ENCODE data around the gene PDX1.
"Not testable (repeated sequence)": the region's sequence is repeated elsewhere in the genome, so short reads cannot be mapped to it uniquely, and the experiment has no call there.

PDX1 gene

DNA sequence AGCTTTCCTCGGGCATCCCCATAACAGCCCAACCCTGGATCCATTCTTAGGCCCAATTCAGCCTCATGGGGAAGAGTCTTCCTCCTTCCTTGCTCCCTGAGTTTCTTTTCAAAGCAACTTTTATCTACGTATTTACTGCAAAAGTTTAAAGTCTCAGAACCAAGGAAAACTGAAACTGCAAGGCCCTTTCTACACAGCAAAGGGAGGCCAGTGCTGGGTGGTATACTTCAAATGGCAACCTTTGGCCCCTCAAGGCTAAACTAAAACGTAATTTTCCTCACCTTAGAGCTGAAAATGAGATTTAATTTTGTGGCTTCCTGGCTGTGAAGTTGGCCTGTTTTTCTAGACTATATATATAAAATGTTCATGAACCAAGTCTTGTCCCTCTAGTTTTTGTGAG lies 43.7 kb downstream of the PDX1 start:
- no peak overlapping the region for H3K4me3 ChIP-seq (ENCODE audit: low read depth, low read length)

GRCh38 chr13:27964206-27964605 lies 44.4 kb downstream of the PDX1 start:
- DNase-seq (ENCODE audit: low read depth); H3K4me3 ChIP-seq (ENCODE audit: low read depth, low read length): not testable (repeated sequence)

More for the DNA sequence above, 43.7 kb downstream of the PDX1 start:
- TF ChIP-seq, protein P1, sequence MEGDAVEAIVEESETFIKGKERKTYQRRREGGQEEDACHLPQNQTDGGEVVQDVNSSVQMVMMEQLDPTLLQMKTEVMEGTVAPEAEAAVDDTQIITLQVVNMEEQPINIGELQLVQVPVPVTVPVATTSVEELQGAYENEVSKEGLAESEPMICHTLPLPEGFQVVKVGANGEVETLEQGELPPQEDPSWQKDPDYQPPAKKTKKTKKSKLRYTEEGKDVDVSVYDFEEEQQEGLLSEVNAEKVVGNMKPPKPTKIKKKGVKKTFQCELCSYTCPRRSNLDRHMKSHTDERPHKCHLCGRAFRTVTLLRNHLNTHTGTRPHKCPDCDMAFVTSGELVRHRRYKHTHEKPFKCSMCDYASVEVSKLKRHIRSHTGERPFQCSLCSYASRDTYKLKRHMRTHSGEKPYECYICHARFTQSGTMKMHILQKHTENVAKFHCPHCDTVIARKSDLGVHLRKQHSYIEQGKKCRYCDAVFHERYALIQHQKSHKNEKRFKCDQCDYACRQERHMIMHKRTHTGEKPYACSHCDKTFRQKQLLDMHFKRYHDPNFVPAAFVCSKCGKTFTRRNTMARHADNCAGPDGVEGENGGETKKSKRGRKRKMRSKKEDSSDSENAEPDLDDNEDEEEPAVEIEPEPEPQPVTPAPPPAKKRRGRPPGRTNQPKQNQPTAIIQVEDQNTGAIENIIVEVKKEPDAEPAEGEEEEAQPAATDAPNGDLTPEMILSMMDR (IDR thresholded peaks at IDR 0.05; ENCODE audit: low read depth, low read length, missing control alignments) = no peak
- no peak for DNase-seq (ENCODE audit: low read depth)

GRCh38 chr13:27964741-27965323 lies 45.0 kb downstream of the PDX1 start:
- no peak overlapping the region for H3K4me3 ChIP-seq (ENCODE audit: low read depth, low read length)
- no peak for DNase-seq (ENCODE audit: low read depth)
- TF ChIP-seq, protein P1 (IDR thresholded peaks at IDR 0.05; ENCODE audit: low read depth, low read length, missing control alignments) = no peak

DNA sequence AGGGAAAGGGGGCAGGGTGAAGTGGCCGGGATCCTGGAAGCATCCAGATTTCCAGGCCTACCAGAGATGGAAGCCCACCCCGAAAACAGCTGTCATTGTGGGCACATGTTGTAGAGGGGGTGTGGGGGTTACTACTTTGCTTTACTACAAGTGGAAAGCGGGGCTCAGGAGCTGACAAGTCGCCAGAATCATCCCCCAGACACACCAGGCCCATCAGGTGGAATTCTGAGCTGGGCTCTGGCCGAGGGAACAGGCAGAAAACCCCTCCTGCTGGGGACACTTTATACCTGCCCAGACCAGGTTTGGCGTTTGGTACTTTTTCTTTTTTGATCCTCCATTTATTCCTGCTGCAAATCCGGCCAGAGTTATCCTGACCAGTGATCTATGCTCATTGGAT lies 45.5 kb downstream of the PDX1 start:
- TF ChIP-seq, protein P1 (IDR thresholded peaks at IDR 0.05; ENCODE audit: low read depth, low read length, missing control alignments) = no peak
- no peak overlapping the region for H3K4me3 ChIP-seq (ENCODE audit: low read depth, low read length)
- no peak for DNase-seq (ENCODE audit: low read depth)

DNA sequence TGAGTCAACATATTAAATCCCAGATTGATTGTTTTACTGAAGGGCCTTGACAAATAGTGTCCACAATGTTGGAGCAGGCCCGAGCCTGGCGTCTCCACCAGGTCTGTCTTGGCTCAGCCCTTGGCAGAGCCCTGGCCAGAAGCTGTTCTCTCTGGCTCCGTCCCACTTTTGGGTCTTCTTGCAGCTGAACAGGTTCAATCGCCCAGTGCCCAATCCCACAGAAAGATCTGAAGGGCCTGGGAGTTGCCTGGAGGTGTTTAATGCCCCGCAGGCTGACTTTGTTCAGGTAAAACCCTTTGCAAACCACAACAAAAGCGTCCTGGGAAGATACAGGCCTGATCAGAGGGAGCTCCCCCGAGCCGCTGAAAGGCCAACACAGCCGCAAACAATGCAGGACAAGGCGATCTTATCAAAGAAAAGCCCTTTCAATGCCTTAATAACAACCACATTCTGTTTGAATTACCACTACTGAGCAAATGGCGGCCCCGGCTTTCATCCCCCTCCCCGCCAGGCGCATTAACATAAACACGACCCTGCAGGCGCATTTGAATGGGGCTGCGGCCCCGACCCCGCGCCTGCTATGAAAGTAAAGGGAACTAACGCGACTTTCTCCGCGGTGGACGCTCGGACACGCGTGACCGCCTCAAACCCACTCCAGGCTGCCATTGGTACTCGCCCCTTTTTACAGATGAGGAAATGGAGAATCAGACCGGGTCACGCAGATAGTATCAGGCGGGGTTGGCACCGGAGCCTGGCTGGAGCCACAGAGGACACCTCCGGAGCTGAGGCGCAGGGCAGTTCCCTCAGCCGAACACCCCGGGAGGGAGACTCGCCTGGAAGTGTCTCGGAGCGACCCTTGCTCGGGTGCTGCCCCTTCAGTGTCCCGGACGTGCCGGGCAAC lies 46.2 kb downstream of the PDX1 start:
- TF ChIP-seq, protein P1 (IDR thresholded peaks at IDR 0.05; ENCODE audit: low read depth, low read length, missing control alignments) = no peak
- H3K4me3 ChIP-seq (ENCODE audit: low read depth, low read length) = no peak overlapping the region
- DNase-seq (ENCODE audit: low read depth) = no peak

DNA sequence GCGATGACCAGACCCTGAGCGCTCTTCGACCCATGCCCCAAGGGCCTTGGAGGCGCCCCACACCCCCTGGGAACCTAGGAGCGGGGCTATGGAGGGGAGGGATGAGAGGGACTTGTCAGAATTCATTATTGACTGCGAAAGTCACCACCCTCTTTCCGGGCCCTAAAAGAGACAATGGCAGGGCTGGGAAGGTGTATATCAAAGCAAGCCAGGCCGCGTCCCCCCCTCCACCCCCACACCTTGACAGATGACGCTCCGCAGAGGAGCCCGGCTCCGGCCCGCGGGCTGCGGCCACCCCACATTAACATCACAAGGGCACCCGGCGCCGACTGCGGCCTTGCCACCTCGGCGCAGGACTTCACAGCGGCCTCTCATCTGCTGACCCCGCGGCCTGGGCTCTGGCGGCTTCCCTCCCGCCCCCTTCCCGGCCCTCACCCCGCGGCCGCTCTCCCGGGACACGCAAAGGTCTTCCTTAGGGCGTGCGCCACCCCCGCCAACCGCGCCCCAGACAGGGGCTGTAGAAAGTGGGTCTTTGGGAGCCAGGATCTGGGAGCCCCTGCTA lies 46.9 kb downstream of the PDX1 start:
- TF ChIP-seq, protein P1 (IDR thresholded peaks at IDR 0.05; ENCODE audit: low read depth, low read length, missing control alignments) = no peak
- no peak for DNase-seq (ENCODE audit: low read depth)

DNA sequence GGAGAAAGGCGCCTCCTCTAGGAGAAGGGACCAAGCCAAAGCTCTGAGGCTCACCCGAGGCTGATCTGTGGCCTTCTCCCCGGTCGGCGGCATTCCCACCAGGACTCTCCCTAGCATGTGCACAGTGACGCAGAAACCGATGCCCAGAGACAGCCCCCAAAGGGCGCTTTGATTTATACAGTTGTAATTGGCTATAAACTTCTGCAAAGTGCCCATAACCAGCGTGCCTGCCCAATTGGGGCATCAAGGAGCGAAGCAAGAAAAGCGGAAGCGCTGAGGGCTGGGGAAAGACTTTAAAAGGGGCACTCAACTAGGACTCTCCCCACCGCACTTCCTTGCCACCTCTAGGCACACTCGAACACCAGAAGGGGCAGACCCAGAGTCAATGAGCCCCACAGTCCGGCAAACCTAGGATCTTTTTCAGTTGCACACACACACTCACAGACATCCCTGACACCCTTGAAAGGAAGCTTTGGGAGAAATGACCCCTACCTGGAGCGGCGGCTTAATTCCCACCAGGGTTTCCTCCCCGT lies 47.5 kb downstream of the PDX1 start:
- no peak for DNase-seq (ENCODE audit: low read depth)
- TF ChIP-seq, protein P1 (IDR thresholded peaks at IDR 0.05; ENCODE audit: low read depth, low read length, missing control alignments) = no peak
- H3K4me3 ChIP-seq (ENCODE audit: low read depth, low read length) = no peak overlapping the region

More for the DNA sequence above, 46.9 kb downstream of the PDX1 start:
- no peak overlapping the region for H3K4me3 ChIP-seq (ENCODE audit: low read depth, low read length)
